Measurements from ENCODE around the gene HGFAC. TPM values are rescaled to one million over a fixed set of nuclear protein-coding genes. Genes with fewer than 3 reads are reported as not detected.

Gene HGFAC
- total RNA-seq, 1 donor from 2014 or later, result 1.0 TPM

GRCh38 chr4:3495204-3495975, 53.6 kb downstream of the HGFAC start:
- DNase-seq (no peak), ATAC-seq (no peak)
- H3K9me3 ChIP-seq, result no peaks in the 10 kb centered on the region
- H3K27ac ChIP-seq, result no peak overlapping the region
- H3K36me3 ChIP-seq, result no peaks in the 10 kb centered on the region
- no peak overlapping the region for H3K4me3 ChIP-seq
- peaks cover 44% of the 10 kb centered on the region for H3K27me3 ChIP-seq (ENCODE audit: low read depth)
- TF ChIP-seq CTCF (IDR thresholded peaks at IDR 0.05), result no peak
- intact Hi-C loops (cut with DNase I), result no loop called here
- H3K4me1 ChIP-seq, result no peaks in the 10 kb centered on the region

GRCh38 chr4:3496021-3496420, 54.3 kb downstream of the HGFAC start:
- peaks cover 3% of the 10 kb centered on the region for H3K36me3 ChIP-seq
- no peak overlapping the region for H3K27ac ChIP-seq
- ATAC-seq (no peak), DNase-seq (no peak)
- intact Hi-C loops (cut with DNase I), result no loop called here
- H3K27me3 ChIP-seq (ENCODE audit: low read depth), result peaks cover 44% of the 10 kb centered on the region
- H3K4me3 ChIP-seq, result no peak overlapping the region
- no peak for TF ChIP-seq CTCF (IDR thresholded peaks at IDR 0.05)
- H3K4me1 ChIP-seq, result no peaks in the 10 kb centered on the region
- no peaks in the 10 kb centered on the region for H3K9me3 ChIP-seq

- ATAC-seq, result no peak
- Histone ChIP-seq H3K27me3 (ENCODE audit: low read depth) (peaks cover 36% of the 10 kb centered on the region), H3K9me3 (no peaks in the 10 kb centered on the region), H3K36me3 (peaks cover 9% of the 10 kb centered on the region), H3K4me3 (no peak overlapping the region), H3K27ac (no peak overlapping the region), H3K4me1 (no peaks in the 10 kb centered on the region)
- no peak for TF ChIP-seq CTCF (IDR thresholded peaks at IDR 0.05)
- no peak for DNase-seq
- intact Hi-C loops (cut with DNase I), result no loop called here
Measured at GRCh38 chr4:3497095-3497494, 55.3 kb downstream of the HGFAC start.

- H3K36me3 ChIP-seq, result peaks cover 14% of the 10 kb centered on the region
- no peak overlapping the region for H3K27ac ChIP-seq
- H3K4me1 ChIP-seq, result no peaks in the 10 kb centered on the region
- no peak overlapping the region for H3K4me3 ChIP-seq
- no peaks in the 10 kb centered on the region for H3K9me3 ChIP-seq
- ATAC-seq, result no peak
- intact Hi-C loops (cut with DNase I), result no loop called here
- no peak for TF ChIP-seq CTCF (IDR thresholded peaks at IDR 0.05)
- DNase-seq, result no peak
- H3K27me3 ChIP-seq (ENCODE audit: low read depth), result peaks cover 31% of the 10 kb centered on the region
Measured at GRCh38 chr4:3497523-3498389, 56.0 kb downstream of the HGFAC start.

- H3K27ac ChIP-seq, result no peak overlapping the region
- no peak for TF ChIP-seq CTCF (IDR thresholded peaks at IDR 0.05)
- no peaks in the 10 kb centered on the region for H3K9me3 ChIP-seq
- no peak for ATAC-seq
- H3K4me3 ChIP-seq, result no peak overlapping the region
- no peak for DNase-seq
- H3K36me3 ChIP-seq, result peaks cover 14% of the 10 kb centered on the region
- intact Hi-C loops (cut with DNase I), result no loop called here
- no peaks in the 10 kb centered on the region for H3K4me1 ChIP-seq
- H3K27me3 ChIP-seq (ENCODE audit: low read depth), result peaks cover 24% of the 10 kb centered on the region
Measured at GRCh38 chr4:3498407-3498806, 56.6 kb downstream of the HGFAC start.

Other genes starting within 250 kb of the HGFAC start
- gene MSANTD1, start 192.8 kb upstream of the HGFAC start, total RNA-seq, result 1.9 TPM
- gene RGS12, start 148.9 kb upstream of the HGFAC start, total RNA-seq, result 59.5 TPM
- 4.0 TPM for gene DOK7, start 21.3 kb downstream of the HGFAC start, total RNA-seq
- gene LRPAP1, start 90.5 kb downstream of the HGFAC start, total RNA-seq, result 224 TPM